CD4-positive, alpha-beta T cell treated with Interleukin-4 for 4 hours (primary cell): ENCODE results near the gene DCLRE1B.
"Not testable (repeated sequence)": the region's sequence is repeated elsewhere in the genome, so short reads cannot be mapped to it uniquely, and the experiment has no call there.

Source experiments
- DNase-seq: peaks from one replicate; pipeline ENCODE4 v3.0.0-alpha.2; 2020

The DCLRE1B gene

DNA sequence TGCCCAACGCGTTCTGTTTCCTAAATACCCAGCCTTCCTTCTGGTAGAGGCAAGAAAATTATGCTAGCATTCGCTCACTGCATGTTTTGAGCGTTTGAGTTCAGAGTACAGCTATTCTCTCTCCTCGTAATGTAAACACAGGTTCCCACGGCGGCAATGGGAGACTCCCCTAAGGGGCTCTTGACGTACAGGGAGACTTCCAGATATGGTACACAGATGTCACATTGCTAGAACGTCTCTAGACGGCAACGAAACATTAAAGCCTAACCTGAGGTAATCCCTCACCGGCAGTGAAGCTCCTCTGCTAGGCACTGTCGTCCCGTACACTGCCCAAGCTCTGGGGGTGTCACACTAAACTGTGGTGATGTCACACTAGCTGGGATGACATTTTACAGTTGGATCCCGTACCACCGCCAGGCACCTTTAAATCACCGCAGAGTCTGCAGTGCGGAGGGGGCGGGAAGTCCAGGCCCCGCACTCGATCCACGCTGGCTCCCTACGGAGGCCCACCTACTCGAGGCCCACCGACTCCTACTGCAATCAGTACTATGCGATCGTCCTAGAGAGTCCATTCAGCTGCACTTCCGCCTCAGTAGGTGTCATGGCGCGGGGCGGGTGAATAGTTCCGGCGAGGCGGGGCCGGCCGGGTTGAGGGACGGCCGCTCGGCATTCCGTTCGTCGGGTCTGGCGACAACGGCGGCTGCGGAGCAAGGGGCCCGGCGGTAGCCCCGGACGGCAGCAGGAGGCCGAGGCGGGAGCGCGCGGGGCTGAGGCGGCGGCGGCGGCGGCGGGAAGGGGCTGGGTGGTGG, 24.0 kb downstream of the DCLRE1B start, which contains the start of gene HIPK1:
Gene HIPK1, plus strand, starts transcription at position 384 of the 809 bp plus-strand sequence.
- peak; percentile 92 for DNase-seq

GRCh38 chr1:113929750-113930498, 24.8 kb downstream of the DCLRE1B start:
- DNase-seq = peak; percentile 80

DNA sequence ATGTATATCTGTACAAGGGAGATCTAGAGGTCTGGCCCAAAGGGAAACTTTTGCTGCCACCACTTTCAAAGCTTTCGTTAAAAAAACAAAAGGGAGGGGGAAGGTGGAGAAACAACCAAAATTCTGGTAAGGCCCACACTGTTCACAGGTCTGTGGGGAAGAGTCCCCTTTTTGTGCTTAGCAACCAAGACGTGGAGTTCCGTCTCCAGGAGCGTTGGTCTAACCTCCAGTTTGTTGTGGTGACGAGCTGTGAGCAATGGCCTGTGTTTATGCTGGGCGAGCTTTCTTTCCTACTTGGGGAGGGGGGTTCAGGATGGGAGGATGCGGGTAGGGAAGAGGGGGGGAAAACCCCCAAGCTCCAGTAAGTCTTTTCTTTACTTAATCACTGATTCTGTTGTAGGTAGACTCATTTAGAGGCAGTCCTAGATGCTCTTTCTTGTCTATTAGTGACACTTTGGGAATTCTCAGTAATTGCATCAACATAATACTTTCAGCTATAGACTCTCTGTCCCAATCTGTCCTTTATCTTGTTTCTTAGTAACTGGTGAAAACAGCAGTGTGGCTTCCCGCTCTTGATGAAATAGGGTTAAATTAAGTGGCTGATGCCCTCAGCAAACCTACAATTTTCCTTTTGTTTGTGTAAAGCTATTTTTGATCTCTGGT, 25.5 kb downstream of the DCLRE1B start:
- peak; percentile 97 for DNase-seq

DNA sequence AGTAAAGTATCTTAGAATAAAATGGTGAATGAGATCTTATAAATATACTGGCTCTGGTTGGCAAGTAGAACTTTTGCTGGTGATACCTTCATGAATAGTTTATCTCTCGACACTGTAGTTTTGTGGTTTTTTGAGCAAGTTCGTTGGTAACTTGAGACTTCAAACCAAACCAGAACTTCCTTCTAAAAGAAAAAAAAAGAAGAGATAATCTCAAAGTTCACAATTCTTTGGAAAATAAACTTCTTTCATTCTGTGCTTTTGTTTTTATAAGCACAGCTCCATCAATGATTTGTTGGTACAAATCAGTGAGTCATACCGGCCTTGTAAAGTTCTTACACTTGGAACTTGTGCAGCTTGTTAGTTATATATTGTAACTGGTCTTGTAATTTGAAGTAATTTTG, 26.3 kb downstream of the DCLRE1B start:
- peak; percentile 93 for DNase-seq

- no peak for DNase-seq
Measured at GRCh38 chr1:113934006-113934405, 28.9 kb downstream of the DCLRE1B start.

- DNase-seq = no peak
Measured at GRCh38 chr1:113934511-113935055, 29.5 kb downstream of the DCLRE1B start.

DNA sequence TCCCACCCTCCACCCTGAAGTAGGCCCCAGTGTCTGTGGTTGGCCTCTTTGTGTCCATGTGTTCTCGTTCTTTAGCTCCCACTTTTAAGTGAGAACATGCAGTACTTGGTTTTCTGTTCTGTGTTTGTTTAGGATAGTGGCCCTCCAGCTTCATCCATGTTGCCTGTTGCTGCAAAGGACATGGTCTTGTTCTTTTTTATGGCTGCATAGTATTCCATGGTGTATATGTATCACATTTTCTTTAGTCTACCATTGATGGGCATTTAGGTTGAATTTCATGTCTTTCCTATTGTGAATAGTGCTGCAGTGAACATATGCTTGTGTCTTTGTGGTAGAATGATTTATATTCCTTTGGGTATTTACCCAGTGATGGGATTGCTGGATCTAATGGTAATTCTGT, 30.1 kb downstream of the DCLRE1B start:
- DNase-seq = no peak

DNA sequence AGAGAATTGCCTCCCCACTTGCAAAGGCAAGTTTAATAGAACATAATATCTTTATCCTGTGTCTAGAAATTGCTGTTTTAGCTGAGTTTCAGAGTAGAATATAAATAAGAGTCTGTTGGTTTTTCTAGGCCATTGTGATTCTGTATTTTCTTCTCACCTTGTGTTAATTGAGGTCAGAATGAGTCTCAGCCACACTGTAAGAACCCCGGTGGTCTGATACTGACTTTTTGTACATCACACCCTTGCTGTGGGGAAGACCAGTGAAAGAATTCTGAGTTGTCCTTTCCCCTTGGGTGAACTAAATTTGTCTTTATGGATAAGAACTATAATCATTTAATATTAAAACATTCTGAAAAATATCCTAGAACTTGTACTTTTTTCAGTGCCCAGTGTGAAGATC, 30.8 kb downstream of the DCLRE1B start:
- peak; percentile 41 for DNase-seq

- DNase-seq = peak; percentile 42
Measured at GRCh38 chr1:113937146-113937545, 32.0 kb downstream of the DCLRE1B start.

DNA sequence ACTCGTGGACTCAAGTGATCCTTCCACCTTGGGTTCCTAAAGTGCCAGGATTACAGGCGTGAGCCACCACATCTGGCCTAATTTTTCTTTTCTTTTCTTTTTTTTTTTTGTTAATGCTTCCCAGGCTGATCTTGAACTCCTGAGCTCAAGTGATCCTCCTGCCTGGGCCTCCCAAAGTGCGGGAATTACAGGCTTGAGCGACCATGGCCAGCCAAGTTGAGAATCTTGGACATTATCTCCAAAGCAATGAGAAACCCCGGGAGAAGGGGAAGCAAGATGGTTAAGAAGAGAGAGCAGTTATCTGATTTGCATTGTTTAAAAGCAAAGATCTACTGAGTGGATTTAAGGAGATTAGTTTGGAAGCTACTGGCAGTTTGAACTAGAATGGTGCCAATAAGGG, 33.1 kb downstream of the DCLRE1B start:
- no peak for DNase-seq

DNA sequence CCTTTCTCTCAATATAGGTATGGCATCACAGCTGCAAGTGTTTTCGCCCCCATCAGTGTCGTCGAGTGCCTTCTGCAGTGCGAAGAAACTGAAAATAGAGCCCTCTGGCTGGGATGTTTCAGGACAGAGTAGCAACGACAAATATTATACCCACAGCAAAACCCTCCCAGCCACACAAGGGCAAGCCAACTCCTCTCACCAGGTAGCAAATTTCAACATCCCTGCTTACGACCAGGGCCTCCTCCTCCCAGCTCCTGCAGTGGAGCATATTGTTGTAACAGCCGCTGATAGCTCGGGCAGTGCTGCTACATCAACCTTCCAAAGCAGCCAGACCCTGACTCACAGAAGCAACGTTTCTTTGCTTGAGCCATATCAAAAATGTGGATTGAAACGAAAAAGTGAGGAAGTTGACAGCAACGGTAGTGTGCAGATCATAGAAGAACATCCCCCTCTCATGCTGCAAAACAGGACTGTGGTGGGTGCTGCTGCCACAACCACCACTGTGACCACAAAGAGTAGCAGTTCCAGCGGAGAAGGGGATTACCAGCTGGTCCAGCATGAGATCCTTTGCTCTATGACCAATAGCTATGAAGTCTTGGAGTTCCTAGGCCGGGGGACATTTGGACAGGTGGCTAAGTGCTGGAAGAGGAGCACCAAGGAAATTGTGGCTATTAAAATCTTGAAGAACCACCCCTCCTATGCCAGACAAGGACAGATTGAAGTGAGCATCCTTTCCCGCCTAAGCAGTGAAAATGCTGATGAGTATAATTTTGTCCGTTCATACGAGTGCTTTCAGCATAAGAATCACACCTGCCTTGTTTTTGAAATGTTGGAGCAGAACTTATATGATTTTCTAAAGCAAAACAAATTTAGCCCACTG, 35.5 kb downstream of the DCLRE1B start:
- peak; percentile 64 for DNase-seq

DNA sequence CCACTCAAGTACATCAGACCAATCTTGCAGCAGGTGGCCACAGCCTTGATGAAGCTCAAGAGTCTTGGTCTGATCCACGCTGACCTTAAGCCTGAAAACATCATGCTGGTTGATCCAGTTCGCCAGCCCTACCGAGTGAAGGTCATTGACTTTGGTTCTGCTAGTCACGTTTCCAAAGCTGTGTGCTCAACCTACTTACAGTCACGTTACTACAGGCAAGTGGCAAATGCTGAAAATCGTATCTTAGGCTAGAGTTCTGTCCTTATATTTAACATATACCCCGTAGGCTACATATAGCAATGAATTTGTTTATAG, 36.1 kb downstream of the DCLRE1B start:
- DNase-seq = no peak

- DNase-seq = no peak
Measured at GRCh38 chr1:113942527-113942926, 37.4 kb downstream of the DCLRE1B start.

- no peak for DNase-seq
Measured at GRCh38 chr1:113943028-113943811, 38.1 kb downstream of the DCLRE1B start.

DNA sequence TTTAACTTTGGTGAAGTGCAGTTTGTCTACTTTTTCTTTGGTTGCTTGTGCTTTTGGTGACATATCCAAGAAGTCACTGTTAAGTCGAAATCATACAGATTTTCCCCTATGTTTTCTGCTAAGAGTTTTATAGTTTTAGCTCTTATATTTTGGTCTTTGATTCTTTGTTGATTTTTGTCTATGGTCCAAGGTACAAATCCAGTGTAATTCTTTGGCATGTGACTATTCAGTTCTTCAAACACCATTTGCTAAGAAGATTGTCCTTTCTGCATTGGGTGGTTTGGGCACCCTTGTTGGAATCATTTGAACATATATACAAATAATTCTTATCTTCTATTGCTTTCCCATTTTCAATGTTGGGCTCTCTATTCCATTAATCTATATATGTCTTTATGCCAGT, 40.2 kb downstream of the DCLRE1B start:
- no peak for DNase-seq

- no peak for DNase-seq
Measured at GRCh38 chr1:113946112-113946511, 41.0 kb downstream of the DCLRE1B start.

- DNase-seq = no peak
Measured at GRCh38 chr1:113946678-113947387, 41.7 kb downstream of the DCLRE1B start.

- peak; percentile 40 for DNase-seq
Measured at GRCh38 chr1:113947388-113948107, 42.4 kb downstream of the DCLRE1B start.

- DNase-seq = not testable (repeated sequence)
Measured at GRCh38 chr1:113948151-113948550, 43.0 kb downstream of the DCLRE1B start.

DNA sequence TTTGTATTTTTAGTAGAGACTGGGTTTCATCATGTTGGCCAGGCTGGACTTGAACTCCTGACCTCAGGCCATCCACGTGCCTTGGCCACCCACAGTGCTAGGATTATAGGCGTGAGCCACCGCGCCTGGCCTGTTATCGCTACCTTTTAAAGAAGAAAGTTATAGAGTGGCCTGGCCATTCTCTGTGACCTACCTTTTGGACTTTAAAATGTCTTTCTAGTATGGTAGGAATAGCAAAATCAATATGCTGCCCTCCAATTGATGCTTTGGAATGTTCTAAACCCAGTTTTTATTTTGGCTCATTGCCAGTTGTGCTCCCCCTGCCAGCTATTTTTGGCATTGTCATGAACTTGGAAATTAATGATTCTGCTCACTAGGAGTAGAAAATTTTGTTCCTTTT, 43.9 kb downstream of the DCLRE1B start:
- no peak for DNase-seq
